Measurements from ENCODE around the gene EID1.

Gene EID1

GRCh38 chr15:48890375-48890972 lies 12.5 kb downstream of the EID1 start:
- no peak for TF ChIP-seq NFRKB (IDR thresholded peaks at IDR 0.05)
- no peak for TF ChIP-seq FOXA1 (IDR thresholded peaks at IDR 0.05)
- TF ChIP-seq FOXM1 (IDR thresholded peaks at IDR 0.05; ENCODE audit: borderline replicate concordance), result no peak
- no peak for TF ChIP-seq HDGF (IDR thresholded peaks at IDR 0.05; ENCODE audit: borderline replicate concordance)
- no peak for TF ChIP-seq FOXK2 (IDR thresholded peaks at IDR 0.05)
- TF ChIP-seq ZNF384 (IDR thresholded peaks at IDR 0.05), result no peak
- no peak for TF ChIP-seq SUZ12 (IDR thresholded peaks at IDR 0.05)
- ChIA-PET POLR2A (interaction anchor here (1.1 to 6.0 kb wide), 5 partner anchors 10 to 85 kb away, joined by 3 to 51 read pairs (median 8); partner anchors contain the start of genes EID1 and SHC4), CTCF (interaction anchor here (0.5 to 2.2 kb wide), 4 partner anchors 16 to 85 kb away, joined by 3 to 9 read pairs (median 4); no protein-coding TSS in a partner anchor)
- DNase-seq (ENCODE audit: extremely low spot score), result no peak

- ChIA-PET POLR2A (interaction anchor here (1.0 to 6.0 kb wide), 4 partner anchors 11 to 84 kb away, joined by 4 to 51 read pairs (median 7); partner anchors contain the start of genes EID1 and SHC4), CTCF (interaction anchor here (0.6 to 2.2 kb wide), 3 partner anchors 15 to 84 kb away, joined by 3 to 9 read pairs (median 4); no protein-coding TSS in a partner anchor)
- DNase-seq (ENCODE audit: extremely low spot score), result no peak
- TF ChIP-seq SUZ12 (IDR thresholded peaks at IDR 0.05) (no peak), ELF4 (IDR thresholded peaks at IDR 0.05) (no peak), SP1 (IDR thresholded peaks at IDR 0.05) (no peak), ARNT (IDR thresholded peaks at IDR 0.05) (no peak), PKNOX1 (IDR thresholded peaks at IDR 0.05) (no peak), FOXA1 (IDR thresholded peaks at IDR 0.05) (no peak), CTBP1 (IDR thresholded peaks at IDR 0.05; ENCODE audit: borderline replicate concordance) (no peak), ZNF384 (IDR thresholded peaks at IDR 0.05) (no peak), TARDBP (IDR thresholded peaks at IDR 0.05) (no peak), NFRKB (IDR thresholded peaks at IDR 0.05) (no peak), L3MBTL2 (conservative IDR thresholded peaks at IDR 0.05) (no peak), FOXM1 (IDR thresholded peaks at IDR 0.05; ENCODE audit: borderline replicate concordance) (no peak), FOXK2 (IDR thresholded peaks at IDR 0.05) (no peak), HDGF (IDR thresholded peaks at IDR 0.05; ENCODE audit: borderline replicate concordance) (no peak)
Observed at GRCh38 chr15:48891232-48891765, 13.4 kb downstream of the EID1 start.

GRCh38 chr15:48893311-48893710 lies 15.4 kb downstream of the EID1 start:
- CTCF ChIA-PET, result interaction anchor here (0.7 kb wide), 1 partner anchor 81 kb away, joined by 3 read pairs; no protein-coding TSS in a partner anchor
- TF ChIP-seq BHLHE40 (IDR thresholded peaks at IDR 0.05; ENCODE audit: borderline replicate concordance) (no peak), PKNOX1 (IDR thresholded peaks at IDR 0.05) (no peak), L3MBTL2 (conservative IDR thresholded peaks at IDR 0.05) (no peak), LEF1 (IDR thresholded peaks at IDR 0.05; ENCODE audit: borderline replicate concordance) (no peak), FOXM1 (IDR thresholded peaks at IDR 0.05; ENCODE audit: borderline replicate concordance) (no peak), TARDBP (IDR thresholded peaks at IDR 0.05) (no peak), SUZ12 (IDR thresholded peaks at IDR 0.05) (no peak), FOXK2 (IDR thresholded peaks at IDR 0.05) (no peak), CTBP1 (IDR thresholded peaks at IDR 0.05; ENCODE audit: borderline replicate concordance) (no peak), ELF4 (IDR thresholded peaks at IDR 0.05) (no peak), ARNT (IDR thresholded peaks at IDR 0.05) (no peak), FOXA1 (IDR thresholded peaks at IDR 0.05) (no peak), HDGF (IDR thresholded peaks at IDR 0.05; ENCODE audit: borderline replicate concordance) (no peak), SP1 (IDR thresholded peaks at IDR 0.05) (no peak), ZNF384 (IDR thresholded peaks at IDR 0.05) (no peak), NFRKB (IDR thresholded peaks at IDR 0.05) (no peak)
- POLR2A ChIA-PET, result no interaction called here
- DNase-seq (ENCODE audit: extremely low spot score), result no peak

GRCh38 chr15:48896869-48897814 lies 19.2 kb downstream of the EID1 start:
- CTCF ChIA-PET, result no interaction called here
- no peak for DNase-seq (ENCODE audit: extremely low spot score)
- no peak for TF ChIP-seq SUZ12 (IDR thresholded peaks at IDR 0.05)
- no peak for TF ChIP-seq BHLHE40 (IDR thresholded peaks at IDR 0.05; ENCODE audit: borderline replicate concordance)
- TF ChIP-seq HDGF (IDR thresholded peaks at IDR 0.05; ENCODE audit: borderline replicate concordance), result no peak
- TF ChIP-seq LEF1 (IDR thresholded peaks at IDR 0.05; ENCODE audit: borderline replicate concordance), result no peak
- peak; percentile 81 for TF ChIP-seq ZNF384 (IDR thresholded peaks at IDR 0.05)
- TF ChIP-seq FOXK2 (IDR thresholded peaks at IDR 0.05), result no peak
- POLR2A ChIA-PET, result interaction anchor here (1.0 to 1.3 kb wide), 2 partner anchors 17 to 19 kb away, joined by 3 to 4 read pairs; partner anchors contain the start of gene EID1

- ChIA-PET CTCF (no interaction called here), POLR2A (interaction anchor here (1.3 kb wide), 1 partner anchor 20 kb away, joined by 4 read pairs; the partner anchor contains the start of gene EID1)
- TF ChIP-seq FOXA1 (IDR thresholded peaks at IDR 0.05), result no peak
- TF ChIP-seq HDGF (IDR thresholded peaks at IDR 0.05; ENCODE audit: borderline replicate concordance), result no peak
- no peak for TF ChIP-seq LEF1 (IDR thresholded peaks at IDR 0.05; ENCODE audit: borderline replicate concordance)
- no peak for TF ChIP-seq FOXK2 (IDR thresholded peaks at IDR 0.05)
- TF ChIP-seq L3MBTL2 (conservative IDR thresholded peaks at IDR 0.05), result no peak
- TF ChIP-seq SUZ12 (IDR thresholded peaks at IDR 0.05), result no peak
- DNase-seq (ENCODE audit: extremely low spot score), result no peak
Observed at GRCh38 chr15:48898032-48898431, 20.1 kb downstream of the EID1 start.

GRCh38 chr15:48898446-48898845 lies 20.5 kb downstream of the EID1 start:
- ChIA-PET CTCF (no interaction called here), POLR2A (no interaction called here)
- TF ChIP-seq L3MBTL2 (conservative IDR thresholded peaks at IDR 0.05), result no peak
- no peak for TF ChIP-seq PKNOX1 (IDR thresholded peaks at IDR 0.05)
- no peak for TF ChIP-seq ELF4 (IDR thresholded peaks at IDR 0.05)
- no peak for TF ChIP-seq ZNF384 (IDR thresholded peaks at IDR 0.05)
- no peak for DNase-seq (ENCODE audit: extremely low spot score)
